ENCODE results near the gene CUL5.

Gene CUL5

GRCh38 chr11:108101090-108101775 lies 92.5 kb downstream of the CUL5 start:
- no peak for TF ChIP-seq CTCF (IDR thresholded peaks at IDR 0.05)

GRCh38 chr11:108111126-108111525 lies 102.4 kb downstream of the CUL5 start:
- no peak for TF ChIP-seq CTCF (IDR thresholded peaks at IDR 0.05)

GRCh38 chr11:108112057-108112456 lies 103.4 kb downstream of the CUL5 start:
- TF ChIP-seq CTCF (IDR thresholded peaks at IDR 0.05) = no peak

- no peak for TF ChIP-seq CTCF (IDR thresholded peaks at IDR 0.05)
Observed at GRCh38 chr11:108115500-108116140, 106.9 kb downstream of the CUL5 start.

GRCh38 chr11:108117746-108118371 lies 109.2 kb downstream of the CUL5 start:
- peak; percentile 71; the same call in 1 of the 2 replicates for TF ChIP-seq CTCF (IDR thresholded peaks at IDR 0.05)

GRCh38 chr11:108121274-108122155 lies 112.8 kb downstream of the CUL5 start, which contains the start of gene ACAT1:
TSS of gene ACAT1 (plus strand) at chr11:108121567. CDS start at chr11:108121607, 40 bp downstream.
- no peak for TF ChIP-seq CTCF (IDR thresholded peaks at IDR 0.05)

GRCh38 chr11:108122166-108122628 lies 113.5 kb downstream of the CUL5 start:
- no peak for TF ChIP-seq CTCF (IDR thresholded peaks at IDR 0.05)

Measured in LNCAP (cell line).